WERI-Rb-1 (cell line): Measurements from ENCODE around the gene RIC1.

Source experiments
- DNase-seq: peaks from one replicate; pipeline ENCODE4 v3.0.0-alpha.2; 2020
- H3K27ac ChIP-seq: fragments of 250-450 bp; sonication (Bioruptor Pico); 2 replicates; pipeline ENCODE4 v1.5.1; 2020; ENCODE audit warnings: mild to moderate bottlenecking, moderate library complexity
- H3K27me3 ChIP-seq: fragments of 250-450 bp; sonication (Bioruptor Pico); 2 replicates; pipeline ENCODE4 v1.5.1; 2021; ENCODE audit warnings: mild to moderate bottlenecking, low read depth, moderate library complexity; ENCODE audit not compliant: insufficient read depth, severe bottlenecking
- H3K36me3 ChIP-seq: fragments of 250-450 bp; sonication (Bioruptor Pico); 2 replicates; pipeline ENCODE4 v1.5.1; 2020; ENCODE audit warnings: mild to moderate bottlenecking, moderate library complexity
- H3K4me3 ChIP-seq: 2 replicates; pipeline ENCODE4 v1.5.1; 2011; ENCODE audit warnings: low read depth, mild to moderate bottlenecking, control low read depth, low read length
- H3K9me3 ChIP-seq: fragments of 250-450 bp; sonication (Bioruptor Pico); 2 replicates; pipeline ENCODE4 v1.5.1; 2021; ENCODE audit warnings: mild to moderate bottlenecking, moderate library complexity; ENCODE audit not compliant: severe bottlenecking
- CTCF ChIP-seq: IDR thresholded peaks from 2 replicates; pipeline ENCODE4 v1.5.1; 2011; ENCODE audit warnings: low read depth, mild to moderate bottlenecking, control low read depth, inconsistent platforms, low read length

RIC1 gene

GRCh38 chr9:5587024-5587423 is 41.9 kb upstream of the RIC1 start:
- no peak for TF ChIP-seq CTCF
- Histone ChIP-seq H3K4me3 (no peak overlapping the region), H3K9me3 (no peaks in the 10 kb centered on the region), H3K27ac (no peak overlapping the region), H3K36me3 (no peaks in the 10 kb centered on the region), H3K27me3 (no peaks in the 10 kb centered on the region)
- DNase-seq, result no peak

GRCh38 chr9:5592231-5592630 is 36.7 kb upstream of the RIC1 start:
- Histone ChIP-seq H3K36me3 (no peaks in the 10 kb centered on the region), H3K9me3 (no peaks in the 10 kb centered on the region), H3K4me3 (no peak overlapping the region), H3K27ac (no peak overlapping the region), H3K27me3 (no peaks in the 10 kb centered on the region)
- DNase-seq, result no peak
- no peak for TF ChIP-seq CTCF

- H3K36me3 ChIP-seq, result no peaks in the 10 kb centered on the region
- no peak overlapping the region for H3K4me3 ChIP-seq
- no peak for DNase-seq
- H3K9me3 ChIP-seq, result no peaks in the 10 kb centered on the region
- TF ChIP-seq CTCF, result no peak
- H3K27ac ChIP-seq, result no peak overlapping the region
- no peaks in the 10 kb centered on the region for H3K27me3 ChIP-seq
These were observed 36.0 kb upstream of the RIC1 start for GRCh38 chr9:5592904-5593303.

GRCh38 chr9:5593904-5594303 is 35.0 kb upstream of the RIC1 start:
- Histone ChIP-seq H3K9me3 (no peaks in the 10 kb centered on the region), H3K36me3 (no peaks in the 10 kb centered on the region), H3K27me3 (no peaks in the 10 kb centered on the region), H3K27ac (no peak overlapping the region), H3K4me3 (no peak overlapping the region)
- DNase-seq, result no peak
- TF ChIP-seq CTCF, result no peak

- Histone ChIP-seq H3K27ac (no peak overlapping the region), H3K4me3 (no peak overlapping the region), H3K9me3 (no peaks in the 10 kb centered on the region), H3K36me3 (no peaks in the 10 kb centered on the region), H3K27me3 (no peaks in the 10 kb centered on the region)
- no peak for DNase-seq
- no peak for TF ChIP-seq CTCF
These were observed 32.7 kb upstream of the RIC1 start for GRCh38 chr9:5596173-5596572.
